ENCODE data around the gene LMF1.

Gene LMF1

GRCh38 chr16:934178-934577, 36.6 kb downstream of the LMF1 start:
- TF ChIP-seq ZFX (IDR thresholded peaks at IDR 0.05; ENCODE audit: borderline replicate concordance), result no peak
- TF ChIP-seq, protein P1, sequence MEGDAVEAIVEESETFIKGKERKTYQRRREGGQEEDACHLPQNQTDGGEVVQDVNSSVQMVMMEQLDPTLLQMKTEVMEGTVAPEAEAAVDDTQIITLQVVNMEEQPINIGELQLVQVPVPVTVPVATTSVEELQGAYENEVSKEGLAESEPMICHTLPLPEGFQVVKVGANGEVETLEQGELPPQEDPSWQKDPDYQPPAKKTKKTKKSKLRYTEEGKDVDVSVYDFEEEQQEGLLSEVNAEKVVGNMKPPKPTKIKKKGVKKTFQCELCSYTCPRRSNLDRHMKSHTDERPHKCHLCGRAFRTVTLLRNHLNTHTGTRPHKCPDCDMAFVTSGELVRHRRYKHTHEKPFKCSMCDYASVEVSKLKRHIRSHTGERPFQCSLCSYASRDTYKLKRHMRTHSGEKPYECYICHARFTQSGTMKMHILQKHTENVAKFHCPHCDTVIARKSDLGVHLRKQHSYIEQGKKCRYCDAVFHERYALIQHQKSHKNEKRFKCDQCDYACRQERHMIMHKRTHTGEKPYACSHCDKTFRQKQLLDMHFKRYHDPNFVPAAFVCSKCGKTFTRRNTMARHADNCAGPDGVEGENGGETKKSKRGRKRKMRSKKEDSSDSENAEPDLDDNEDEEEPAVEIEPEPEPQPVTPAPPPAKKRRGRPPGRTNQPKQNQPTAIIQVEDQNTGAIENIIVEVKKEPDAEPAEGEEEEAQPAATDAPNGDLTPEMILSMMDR (IDR thresholded peaks at IDR 0.05), result no peak
- H3K27ac ChIP-seq, result no peak overlapping the region

- H3K27ac ChIP-seq, result no peak overlapping the region
- no peak for TF ChIP-seq ZFX (IDR thresholded peaks at IDR 0.05; ENCODE audit: borderline replicate concordance)
- TF ChIP-seq, protein P1 (IDR thresholded peaks at IDR 0.05), result no peak
These were observed 37.2 kb downstream of the LMF1 start for GRCh38 chr16:933581-933980.

GRCh38 chr16:932831-933330, 37.9 kb downstream of the LMF1 start:
- TF ChIP-seq, protein P1 (IDR thresholded peaks at IDR 0.05), result no peak
- no peak for TF ChIP-seq ZFX (IDR thresholded peaks at IDR 0.05; ENCODE audit: borderline replicate concordance)
- H3K27ac ChIP-seq, result no peak overlapping the region

DNA sequence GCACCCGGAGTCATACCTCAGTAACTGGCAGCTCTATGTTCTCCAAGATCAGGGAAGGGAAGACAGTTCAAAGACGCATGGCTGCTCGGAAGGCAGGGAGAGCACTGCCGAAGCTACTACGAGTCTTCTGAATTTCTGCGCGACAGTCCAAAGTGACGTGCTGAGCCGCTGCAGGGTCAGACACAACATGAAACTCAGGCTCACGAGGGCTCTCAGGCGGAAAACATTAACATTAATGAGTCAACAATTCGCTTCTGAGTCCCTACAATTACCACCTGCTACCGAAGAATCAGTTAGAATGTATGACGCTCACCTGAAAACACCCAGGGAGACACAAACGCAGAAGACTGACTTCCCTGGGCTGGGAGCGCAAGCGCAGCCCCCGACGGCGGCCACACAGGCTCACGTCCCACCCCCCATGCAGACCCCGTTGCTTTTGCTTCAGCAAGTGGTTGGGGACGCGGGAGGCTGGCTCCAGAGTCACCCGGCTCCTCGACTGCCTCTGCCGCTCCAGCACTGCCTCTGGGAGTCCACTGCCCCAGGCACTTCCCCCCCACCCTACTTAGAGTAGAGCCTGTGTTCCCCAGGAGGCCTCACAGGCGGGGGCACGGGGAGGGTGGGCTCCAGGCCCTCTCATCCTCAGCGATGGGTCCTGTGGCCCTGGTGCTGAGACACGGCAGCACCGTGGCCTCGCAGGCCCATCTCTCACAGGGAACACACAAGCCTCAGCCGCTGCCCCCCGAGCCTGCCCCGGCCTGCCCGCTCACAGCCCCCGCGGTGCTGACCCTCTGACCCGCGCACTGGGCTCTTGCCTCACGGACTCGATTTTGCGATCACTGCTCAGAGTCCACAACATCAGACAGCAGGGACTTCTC, 38.9 kb downstream of the LMF1 start:
- no peak overlapping the region for H3K27ac ChIP-seq
- TF ChIP-seq, protein P1 (IDR thresholded peaks at IDR 0.05), result no peak
- no peak for TF ChIP-seq ZFX (IDR thresholded peaks at IDR 0.05; ENCODE audit: borderline replicate concordance)

DNA sequence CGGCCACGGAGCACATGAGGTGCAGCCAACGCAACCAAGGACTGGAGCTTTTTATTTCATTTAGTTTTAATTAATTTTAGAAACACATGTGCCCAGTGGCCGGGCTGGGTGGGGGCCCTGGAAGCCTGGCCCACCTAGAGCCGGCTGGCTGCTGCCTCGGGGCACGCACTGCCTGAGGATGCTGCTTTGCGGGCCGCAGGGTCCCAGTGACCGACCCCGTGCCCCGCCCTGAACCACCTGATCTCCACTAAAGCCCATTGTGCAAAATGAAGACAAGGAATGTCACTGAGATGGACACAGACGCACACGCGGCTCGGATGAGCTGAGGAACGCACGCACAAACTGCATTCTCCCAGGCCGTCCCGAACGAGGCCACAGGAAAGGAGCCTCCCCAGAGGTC, 39.6 kb downstream of the LMF1 start:
- no peak for TF ChIP-seq ZFX (IDR thresholded peaks at IDR 0.05; ENCODE audit: borderline replicate concordance)
- TF ChIP-seq, protein P1 (IDR thresholded peaks at IDR 0.05), result no peak

DNA sequence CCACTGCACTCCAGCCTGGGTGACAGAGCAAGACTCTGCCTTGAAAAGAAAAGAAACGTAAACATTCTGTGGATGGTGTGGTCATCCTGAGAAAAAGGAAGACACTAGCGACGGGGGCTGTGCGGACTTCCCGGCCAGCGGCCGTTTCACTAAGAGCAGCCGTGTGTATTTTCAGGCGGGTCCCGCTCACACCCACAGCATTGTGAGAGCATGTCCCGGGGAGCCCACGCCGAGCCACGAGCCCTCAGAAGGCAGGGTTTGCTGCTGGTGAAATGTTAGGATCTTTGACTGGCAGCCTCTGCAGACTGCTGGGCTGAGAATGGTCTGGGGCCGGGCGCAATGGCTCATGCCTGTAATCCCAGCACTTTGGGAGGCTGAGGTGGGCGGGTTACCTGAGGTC, 40.3 kb downstream of the LMF1 start:
- H3K27ac ChIP-seq, result no peak overlapping the region
- TF ChIP-seq, protein P1 (IDR thresholded peaks at IDR 0.05), result no peak
- no peak for TF ChIP-seq ZFX (IDR thresholded peaks at IDR 0.05; ENCODE audit: borderline replicate concordance)

More for the DNA sequence above, 39.6 kb downstream of the LMF1 start:
- H3K27ac ChIP-seq, result no peak overlapping the region

- no peak overlapping the region for H3K27ac ChIP-seq
- TF ChIP-seq, protein P1 (IDR thresholded peaks at IDR 0.05), result no peak
- TF ChIP-seq ZFX (IDR thresholded peaks at IDR 0.05; ENCODE audit: borderline replicate concordance), result no peak
These were observed 40.7 kb downstream of the LMF1 start for GRCh38 chr16:930076-930475.
